NCI-H1105 treated with DMSO at 0.1 percent for 48 hours (cell line): Measurements from ENCODE around the gene ATP13A2.

Experiments
- DNase-seq: peaks from one replicate; lab custom pipeline; 2025; lab: John Stamatoyannopoulos, UW

Gene ATP13A2

GRCh38 chr1:17031436-17031835 is 19.7 kb upstream of the ATP13A2 start:
- DNase-seq, result no peak

- no peak for DNase-seq
Measured at GRCh38 chr1:17030206-17030605, 18.5 kb upstream of the ATP13A2 start.

- DNase-seq, result no peak
Measured at GRCh38 chr1:17028662-17029188, 17.0 kb upstream of the ATP13A2 start.

GRCh38 chr1:17027900-17028299 is 16.2 kb upstream of the ATP13A2 start:
- DNase-seq, result peak; percentile 63

GRCh38 chr1:17027403-17027802 is 15.7 kb upstream of the ATP13A2 start:
- peak; percentile 34 for DNase-seq

GRCh38 chr1:17024721-17025120 is 13.0 kb upstream of the ATP13A2 start:
- no peak for DNase-seq

GRCh38 chr1:17023573-17023972 is 11.8 kb upstream of the ATP13A2 start:
- no peak for DNase-seq

GRCh38 chr1:17023102-17023501 is 11.4 kb upstream of the ATP13A2 start:
- no peak for DNase-seq

- no peak for DNase-seq
Measured at GRCh38 chr1:17021896-17022295, 10.2 kb upstream of the ATP13A2 start.

- DNase-seq, result no peak
Measured at GRCh38 chr1:17020502-17020901, 8.8 kb upstream of the ATP13A2 start.

GRCh38 chr1:17018849-17019248 is 7.1 kb upstream of the ATP13A2 start:
- DNase-seq, result no peak

GRCh38 chr1:17017435-17017834 is 5.7 kb upstream of the ATP13A2 start:
- no peak for DNase-seq

- DNase-seq, result no peak
Measured at GRCh38 chr1:17016317-17016661, 4.6 kb upstream of the ATP13A2 start.

- DNase-seq, result no peak
Measured at GRCh38 chr1:17014671-17015567, 3.2 kb upstream of the ATP13A2 start.

GRCh38 chr1:17013491-17014320 is 2.0 kb upstream of the ATP13A2 start:
- DNase-seq, result no peak

GRCh38 chr1:17012775-17013490 is 1.2 kb upstream of the ATP13A2 start:
- no peak for DNase-seq

GRCh38 chr1:17011092-17011438 is 663 bp downstream of the ATP13A2 start:
- DNase-seq, result no peak

- no peak for DNase-seq
Measured at GRCh38 chr1:17009706-17010105, 2.0 kb downstream of the ATP13A2 start.

- no peak for DNase-seq
Measured at GRCh38 chr1:17008208-17008855, 3.4 kb downstream of the ATP13A2 start.

GRCh38 chr1:17007121-17007520 is 4.6 kb downstream of the ATP13A2 start:
- DNase-seq, result no peak

- no peak for DNase-seq
Measured at GRCh38 chr1:17005365-17005740, 6.4 kb downstream of the ATP13A2 start.
